Heart left ventricle (tissue), 16 donors: ENCODE measurements around the gene HAPLN2. TPM values are rescaled to one million over a fixed set of nuclear protein-coding genes. Genes with fewer than 3 reads are reported as not detected.

Experiments used
- ATAC-seq, 4 donors: fragments of 200-7000 bp; cut with Tn5 transposase; one replicate each; pipeline ENCODE4 v1.9.1; 2020 to 2022; ENCODE audit warnings: moderate library complexity in 4 of 4, mild to moderate bottlenecking in 3 of 4, moderate number of reproducible peaks in 1 of 4
- DNase-seq, 5 donors: peaks; one replicate each; pipeline ENCODE4 v3.0.0-alpha.2; 2020
- H3K27ac ChIP-seq, 12 donors: fragments of 200-600 bp; sonication (generic) in 4 of 12; one replicate each; pipeline versions ENCODE4 v1.5.0 to v1.8.0; 2016 to 2022; ENCODE audit warnings: mild to moderate bottlenecking in 2 of 12
- H3K27me3 ChIP-seq, 9 donors: fragments of 200-600 bp; sonication (generic) in 2 of 9; one replicate each; pipeline versions ENCODE4 v1.5.1 to v1.8.0; 2016 to 2022; ENCODE audit warnings: mild to moderate bottlenecking in 3 of 9
- H3K36me3 ChIP-seq, 9 donors: fragments of 200-600 bp; sonication (generic) in 2 of 9; one replicate each; pipeline versions ENCODE4 v1.5.0 to v1.8.0; 2018 to 2022; ENCODE audit warnings: mild to moderate bottlenecking in 2 of 9
- H3K4me1 ChIP-seq, 12 donors: fragments of 200-600 bp; sonication (generic) in 4 of 12; one replicate each; pipeline versions ENCODE4 v1.5.0 to v1.8.0; 2016 to 2022; ENCODE audit warnings: mild to moderate bottlenecking in 3 of 12
- H3K4me3 ChIP-seq, 12 donors: fragments of 200-600 bp; sonication (generic) in 4 of 12; one replicate each; pipeline versions ENCODE4 v1.5.0 to v1.8.0; 2017 to 2022; ENCODE audit warnings: mild to moderate bottlenecking in 9 of 12, moderate library complexity in 4 of 12
- H3K9me3 ChIP-seq, 12 donors: fragments of 200-600 bp; sonication (generic) in 4 of 12; one replicate each; pipeline versions ENCODE4 v1.5.0 to v1.8.0; 2016 to 2022; ENCODE audit warnings: mild to moderate bottlenecking in 1 of 12
- CTCF ChIP-seq, 12 donors: fragments of 200-600 bp; sonication (generic) in 4 of 12; IDR thresholded peaks; one replicate each; pipeline versions ENCODE4 v1.5.0 to v1.8.0; 2018 to 2022; ENCODE audit warnings: antibody characterized with exemption in 12 of 12, mild to moderate bottlenecking in 5 of 12
- POLR2A ChIP-seq, 2 donors: fragments of 450-650 bp; IDR thresholded peaks; one replicate each; pipeline ENCODE4 v1.6.1; 2017; ENCODE audit warnings: antibody characterized with exemption in 2 of 2, mild to moderate bottlenecking in 2 of 2, moderate library complexity in 2 of 2
- WGBS, 4 donors: extraction: QIAGEN DNeasy Blood & Tissue Kit in 2 of 4; methylation state at CpG; one replicate each; pipeline versions ENCODE4 v1.1.5 to v1.1.7; 2013 to 2018; 5-methylcytosine and 5-hydroxymethylcytosine counted together
- intact Hi-C, 10 donors: fragments of 100-400 bp; cut with DNase I; formaldehyde crosslinking; loops; one replicate each; pipeline versions ENCODE4 v1.11.1 to v1.14.2; 2022
- polyA plus RNA-seq, 2 donors: library from polyadenylated mRNA; stranded (reverse); fragments of 200-250 nt; gene quantifications; one replicate each; pipeline ENCODE4 v1.2.3, GENCODE V29; 2013
- total RNA-seq, 9 donors: library from RNA; depleted of rRNA in 2 of 9; stranded (reverse); fragments of >200 nt in 2 of 9; fragmentation: NEBNext Ultra II Directional in 3 of 9; extraction: Animal tissue kit (Norgen Biotek cat#: 25700) in 3 of 9; gene quantifications; one replicate each; pipeline versions ENCODE4 v1.1.0 to v1.2.4, GENCODE V29; 2016 to 2023
- donor health status: ischemic (EF 13 %, LVEDD 7.1; RV severe dilation, severe dysfunction).
- donor health status: healthy with polysubstance abuse.
- donor health status: DM: no; HTN: yes; CAD: no.
- donor health status: DM: no; HTN: no; CAD: no.
- donor health status: ischemic (EF 25% LVEDD 6.9; RV normal size, moderate dysfunction).
- donor health status: ischemic (EF 25% LVEDD 5.7; RV mildly dilated, moderate dysfunction).
- donor health status: healthy.
- donor health status: DM: yes; HTN: yes; CAD: no.
- donor health status: ischemic (EF 35%, LVEDD 5.7; RV mildly dilated, moderate dysfunction).
- donor health status: nonischemic (EF 11% LVEDD 7.7; RV severe dilation, severe dysfunction).
- donor health status: DM: yes; HTN: yes; CAD: no.
- donor health status: PGD.
- donor health status: ischemic (EF 29% LVEDD 5.4; RV normal size, mild dysfunction).
- donor health status: nonischemic (EF 23%, LVEDD 6.1; RV moderate dilation, normal function).

The HAPLN2 gene
- total and polyA plus RNA-seq, 11 donors: 0.52 to 3.0 (median 1.1) TPM

- H3K4me1 ChIP-seq: peaks cover 3 to 27% (median 14%) of the 10 kb centered on the region in 12 donors
- no peaks in the 10 kb centered on the region for H3K27me3 ChIP-seq
- intact Hi-C loops: loop anchor here in 1 of 10 donors (5.0 kb wide), 1 partner anchor 137 kb away; no protein-coding TSS in a partner anchor
- H3K27ac ChIP-seq: no peak overlapping the region
- H3K4me3 ChIP-seq: no peak overlapping the region
- ATAC-seq (no peak), DNase-seq (no peak)
- H3K36me3 ChIP-seq: peaks cover 0 to 50% (median 44%) of the 10 kb centered on the region in 9 donors
- WGBS, 4 donors: 88 to 95% (median 92%) methylated on average over 4 of the region's 4 CpGs
- no peaks in the 10 kb centered on the region for H3K9me3 ChIP-seq
- no peak for TF ChIP-seq CTCF (IDR thresholded peaks at IDR 0.05)
- no peak for TF ChIP-seq POLR2A (IDR thresholded peaks at IDR 0.05)
These were observed 20.3 kb upstream of the HAPLN2 start for GRCh38 chr1:156598731-156599432.

GRCh38 chr1:156599811-156600210, 19.4 kb upstream of the HAPLN2 start:
- Histone ChIP-seq H3K27me3 (no peaks in the 10 kb centered on the region), H3K4me1 (peaks cover 3 to 27% (median 14%) of the 10 kb centered on the region in 12 donors), H3K27ac (no peak overlapping the region), H3K9me3 (no peaks in the 10 kb centered on the region), H3K36me3 (peaks cover 0 to 41% (median 35%) of the 10 kb centered on the region in 9 donors), H3K4me3 (no peak overlapping the region)
- DNase-seq: no peak
- intact Hi-C loops: loop anchor here in 6 of 10 donors (5.0 to 10.0 kb wide), 6 partner anchors 95 to 215 kb away; partner anchors contain the start of gene MEF2D (in 2 of the 6)
- TF ChIP-seq CTCF (IDR thresholded peaks at IDR 0.05): peak in 1 of 12 donors; percentile 5
- TF ChIP-seq POLR2A (IDR thresholded peaks at IDR 0.05): no peak
- WGBS, 4 donors: 71 to 87% (median 82%) methylated on average over 3 of the region's 3 CpGs
- no peak for ATAC-seq

- ATAC-seq (peak in 1 of 4 donors; percentile 13), DNase-seq (no peak)
- TF ChIP-seq POLR2A (IDR thresholded peaks at IDR 0.05) (no peak), CTCF (IDR thresholded peaks at IDR 0.05) (no peak)
- H3K4me3 ChIP-seq: peak overlapping the region; percentile 56 to 86 (median 70)
- 3 to 7% (median 3%) methylated on average over 13 of the region's 13 CpGs for WGBS, 4 donors
- intact Hi-C loops: loop anchor here in 5 of 10 donors (5.0 to 10.0 kb wide), 5 partner anchors 96 to 216 kb away; partner anchors contain the start of gene MEF2D (in 2 of the 5)
- no peaks in the 10 kb centered on the region for H3K9me3 ChIP-seq
- peak overlapping the region in 10 of 12 donors; percentile 53 to 85 (median 74) for H3K27ac ChIP-seq
- H3K36me3 ChIP-seq: peaks cover 0 to 32% (median 26%) of the 10 kb centered on the region in 9 donors
- no peaks in the 10 kb centered on the region for H3K27me3 ChIP-seq
- peaks cover 3 to 27% (median 14%) of the 10 kb centered on the region in 12 donors for H3K4me1 ChIP-seq
These were observed 18.5 kb upstream of the HAPLN2 start for GRCh38 chr1:156600733-156601121.

GRCh38 chr1:156601122-156601830, 17.9 kb upstream of the HAPLN2 start, which contains the start of gene GPATCH4:
Gene GPATCH4 (minus strand): TSS chr1:156601479.
- no peaks in the 10 kb centered on the region for H3K9me3 ChIP-seq
- peak; percentile 78 to 80 (median 79) for DNase-seq
- peaks cover 3 to 27% (median 14%) of the 10 kb centered on the region in 12 donors for H3K4me1 ChIP-seq
- ATAC-seq: peak; percentile 84 to 89 (median 86)
- 0% methylated on average over 26 to 35 of the region's 35 CpGs for WGBS, 4 donors
- no peaks in the 10 kb centered on the region for H3K27me3 ChIP-seq
- H3K27ac ChIP-seq: peak within 1 kb of the TSS; percentile 24 to 85 (median 72)
- intact Hi-C loops: loop anchor here in 5 of 10 donors (5.0 to 10.0 kb wide), 5 partner anchors 96 to 216 kb away; partner anchors contain the start of gene MEF2D (in 2 of the 5)
- TF ChIP-seq CTCF (IDR thresholded peaks at IDR 0.05) (no peak), POLR2A (IDR thresholded peaks at IDR 0.05) (peak in 1 of 2 donors; percentile 29)
- H3K36me3 ChIP-seq: peaks cover 0 to 28% (median 23%) of the 10 kb centered on the region in 9 donors
- peak within 1 kb of the TSS; percentile 56 to 86 (median 70) for H3K4me3 ChIP-seq
